H1 (cell line): ENCODE data around the gene TAF3. TPM values are rescaled to one million over a fixed set of nuclear protein-coding genes. Genes with fewer than 3 reads are reported as not detected.

Source experiments
- CTCF ChIA-PET: fragments of 300-600 bp; sonication (Branson Sonifier 250); formaldehyde crosslinking; loops from one replicate; lab custom pipeline; 2021; ENCODE audit not compliant: partially characterized antibody; lab: Charles Lee
- POLR2A ChIA-PET: fragments of 300-600 bp; sonication (Branson Sonifier 250); formaldehyde crosslinking; loops from one replicate; lab custom pipeline; 2021; ENCODE audit warnings: inconsistent platforms; ENCODE audit not compliant: partially characterized antibody; lab: Charles Lee
- DNase-seq, 2 experiments: peaks; one replicate each; pipeline versions ENCODE4 v3.0.0 to v3.0.0-alpha.2; 2010 to 2022; ENCODE audit warnings: low spot score in 2 of 2, low read depth in 1 of 2, mixed read lengths in 1 of 2
- FAIRE-seq: peaks from 2 replicates; lab custom pipeline; 2011; peaks lifted over from hg19 to GRCh38; lab: Jason Lieb, UNC
- H2AFZ ChIP-seq: 2 replicates; pipeline ENCODE4 v1.8.1; 2012; ENCODE audit warnings: low read length, inconsistent platforms
- H2AK5ac ChIP-seq: 2 replicates; pipeline ENCODE4 v1.6.1; 2013; ENCODE audit warnings: low read depth, low read length
- H2BK120ac ChIP-seq: replicated peaks from 2 replicates; pipeline ENCODE3; 2013; ENCODE audit warnings: low read depth, low read length, inconsistent platforms
- H2BK12ac ChIP-seq: 2 replicates; pipeline ENCODE4 v1.6.1; 2013; ENCODE audit warnings: low read depth, low read length
- H2BK15ac ChIP-seq: 2 replicates; pipeline ENCODE4 v1.6.1; 2013; ENCODE audit warnings: low read length
- H2BK20ac ChIP-seq: 2 replicates; pipeline ENCODE4 v1.6.1; 2013; ENCODE audit warnings: low read length
- H2BK5ac ChIP-seq: 2 replicates; pipeline ENCODE4 v1.6.1; 2013; ENCODE audit warnings: low read depth, low read length
- H3K14ac ChIP-seq: 2 replicates; pipeline ENCODE4 v1.6.1; 2013; ENCODE audit warnings: inconsistent platforms; ENCODE audit not compliant: insufficient read length
- H3K18ac ChIP-seq: 2 replicates; pipeline ENCODE4 v1.6.1; 2013; ENCODE audit warnings: low read length; ENCODE audit errors: extremely low read depth
- H3K23ac ChIP-seq: 2 replicates; pipeline ENCODE4 v1.6.1; 2013; ENCODE audit warnings: inconsistent platforms; ENCODE audit not compliant: insufficient read length
- H3K23me2 ChIP-seq: 2 replicates; pipeline ENCODE4 v1.6.1; 2013; ENCODE audit warnings: low read depth, low read length
- H3K27ac ChIP-seq: 2 replicates; pipeline ENCODE4 v1.6.1; 2011; ENCODE audit warnings: low read depth, low read length, inconsistent platforms
- H3K27me3 ChIP-seq, 4 experiments: replicated peaks in 1 of 4; 1 replicate in 1 of 4; 2 replicates in 3 of 4; pipeline versions ENCODE4 v1.6.1 to v1.8.1; 2011 to 2013; ENCODE audit warnings: low read length in 3 of 4, mild to moderate bottlenecking in 3 of 4, inconsistent platforms in 2 of 4, mixed read lengths in 2 of 4, moderate library complexity in 1 of 4; ENCODE audit not compliant: control insufficient read depth in 3 of 4, insufficient read depth in 3 of 4; ENCODE audit errors: extremely low read depth in 1 of 4
- H3K36me3 ChIP-seq, 4 experiments: 2 replicates each; pipeline versions ENCODE4 v1.6.1 to v1.8.1; 2011 to 2013; ENCODE audit warnings: mild to moderate bottlenecking in 4 of 4, low read length in 3 of 4, moderate library complexity in 2 of 4, control low read depth in 1 of 4, inconsistent platforms in 1 of 4; ENCODE audit not compliant: insufficient read depth in 4 of 4, control insufficient read depth in 2 of 4
- H3K4ac ChIP-seq: replicated peaks from 2 replicates; pipeline ENCODE3; 2013; ENCODE audit warnings: low read length, low read depth, mixed read lengths, inconsistent platforms; ENCODE audit not compliant: insufficient read length
- H3K4me1 ChIP-seq, 4 experiments: replicated peaks in 1 of 4; 1 replicate in 1 of 4; 2 replicates in 3 of 4; pipeline versions ENCODE4 v1.6.1 to v1.8.1; 2011 to 2013; ENCODE audit warnings: low read length in 3 of 4, inconsistent platforms in 2 of 4, mixed read lengths in 1 of 4; ENCODE audit not compliant: insufficient read depth in 4 of 4, control insufficient read depth in 3 of 4
- H3K4me2 ChIP-seq, 2 experiments: 2 replicates each; pipeline versions ENCODE4 v1.6.1 to v1.8.1; 2011 to 2013; ENCODE audit warnings: low read depth in 2 of 2, low read length in 2 of 2, control low read depth in 1 of 2, inconsistent platforms in 1 of 2, mild to moderate bottlenecking in 1 of 2; ENCODE audit not compliant: insufficient read depth in 1 of 2
- H3K4me3 ChIP-seq, 4 experiments: fragments of 200-600, 300-600 bp in 1 of 4; sonication (generic), shearing (Covaris generic), sonication (Bioruptor Twin) in 1 of 4; 2 replicates each; pipeline versions ENCODE4 v1.5.1 to v1.8.1; 2011 to 2016; ENCODE audit warnings: low read length in 4 of 4, low read depth in 3 of 4, control low read depth in 2 of 4, inconsistent platforms in 2 of 4, mild to moderate bottlenecking in 2 of 4, mixed read lengths in 1 of 4, moderate library complexity in 1 of 4; ENCODE audit not compliant: insufficient read depth in 2 of 4; ENCODE audit errors: extremely low read depth in 1 of 4
- H3K56ac ChIP-seq: replicated peaks from 2 replicates; pipeline ENCODE3; 2013; ENCODE audit warnings: low read depth, mild to moderate bottlenecking, mixed read lengths, low read length, inconsistent platforms; ENCODE audit not compliant: insufficient read length
- H3K79me1 ChIP-seq: 2 replicates; pipeline ENCODE4 v1.6.1; 2013; ENCODE audit warnings: low read depth, low read length, control low read depth
- H3K79me2 ChIP-seq, 2 experiments: 2 replicates each; pipeline versions ENCODE4 v1.6.1 to v1.8.1; 2012 to 2013; ENCODE audit warnings: low read length in 2 of 2, mild to moderate bottlenecking in 2 of 2, inconsistent platforms in 1 of 2; ENCODE audit not compliant: insufficient read depth in 2 of 2, control insufficient read depth in 1 of 2
- H3K9ac ChIP-seq, 4 experiments: replicated peaks in 1 of 4; 1 replicate in 1 of 4; 2 replicates in 3 of 4; pipeline versions ENCODE4 v1.6.1 to v1.8.1; 2011 to 2013; ENCODE audit warnings: low read depth in 3 of 4, low read length in 3 of 4, control low read depth in 2 of 4, mild to moderate bottlenecking in 2 of 4, moderate library complexity in 2 of 4, inconsistent platforms in 1 of 4; ENCODE audit errors: extremely low read depth in 1 of 4
- H3K9me3 ChIP-seq, 2 experiments: 2 replicates each; pipeline versions ENCODE4 v1.6.1 to v1.8.1; 2012 to 2013; ENCODE audit warnings: mild to moderate bottlenecking in 2 of 2, moderate library complexity in 2 of 2, control low read depth in 1 of 2, inconsistent platforms in 1 of 2, low read depth in 1 of 2, low read length in 1 of 2, mixed read lengths in 1 of 2; ENCODE audit not compliant: insufficient read depth in 2 of 2
- H4K20me1 ChIP-seq, 2 experiments: replicated peaks in 1 of 2; 2 replicates each; pipeline versions ENCODE3 to v1.8.1; 2011 to 2013; ENCODE audit warnings: inconsistent platforms in 2 of 2, low read length in 2 of 2, mild to moderate bottlenecking in 1 of 2; ENCODE audit not compliant: insufficient read depth in 2 of 2, control insufficient read depth in 1 of 2
- H4K5ac ChIP-seq: 2 replicates; pipeline ENCODE4 v1.6.1; 2013; ENCODE audit warnings: low read length, low read depth, mixed read lengths, inconsistent platforms; ENCODE audit not compliant: insufficient read length
- H4K8ac ChIP-seq: 2 replicates; pipeline ENCODE4 v1.8.0; 2013; ENCODE audit warnings: mild to moderate bottlenecking, moderate library complexity, low read length, inconsistent platforms; ENCODE audit not compliant: insufficient read depth; ENCODE audit errors: extremely low read depth
- H4K91ac ChIP-seq: replicated peaks from 2 replicates; pipeline ENCODE3; 2013; ENCODE audit warnings: low read length, mixed read lengths, inconsistent platforms; ENCODE audit not compliant: insufficient read length
- BRCA1 ChIP-seq: IDR thresholded peaks from 2 replicates; pipeline ENCODE4 v1.6.1; 2012; ENCODE audit warnings: low read depth, low read length, improper control_type of control experiment
- CHD2 ChIP-seq: IDR thresholded peaks from 2 replicates; pipeline ENCODE4 v1.6.1; 2012; ENCODE audit warnings: low read length, improper control_type of control experiment
- HDAC2 ChIP-seq, 2 experiments: fragments of 300-600 bp in 1 of 2; sonication (generic) in 1 of 2; IDR thresholded peaks; 2 replicates each; pipeline ENCODE4 v1.6.1; 2011 to 2012; ENCODE audit warnings: low read depth in 2 of 2, low read length in 2 of 2, mild to moderate bottlenecking in 2 of 2, moderate library complexity in 2 of 2, borderline replicate concordance in 1 of 2, inconsistent platforms in 1 of 2
- MAFK ChIP-seq: IDR thresholded peaks from 2 replicates; pipeline ENCODE4 v1.6.1; 2012; ENCODE audit warnings: low read depth, mild to moderate bottlenecking, improper control_type of control experiment, low read length
- NRF1 ChIP-seq: IDR thresholded peaks from 2 replicates; pipeline ENCODE4 v1.6.1; 2011; ENCODE audit warnings: mild to moderate bottlenecking, low read depth, low read length, improper control_type of control experiment
- PHF8 ChIP-seq: fragments of 200-600 bp; sonication (generic); conservative IDR thresholded peaks from 2 replicates; pipeline ENCODE4 v1.7.1; 2012; ENCODE audit warnings: low read depth, mild to moderate bottlenecking, inconsistent platforms, low read length, moderate library complexity
- POLR2A ChIP-seq, 2 experiments: IDR thresholded peaks; 1 replicate in 1 of 2; 2 replicates in 1 of 2; pipeline ENCODE4 v1.6.1; 2011; ENCODE audit warnings: low read depth in 2 of 2, low read length in 2 of 2, mild to moderate bottlenecking in 2 of 2; ENCODE audit errors: control extremely low read depth in 1 of 2
- TAF1 ChIP-seq: IDR thresholded peaks from 2 replicates; pipeline ENCODE4 v1.6.1; 2011; ENCODE audit warnings: mild to moderate bottlenecking, low read depth, low read length
- TAF7 ChIP-seq: optimal IDR thresholded peaks from 2 replicates; pipeline ENCODE3; 2011; ENCODE audit warnings: low read depth, mild to moderate bottlenecking, inconsistent platforms, low read length, moderate library complexity, borderline replicate concordance
- TBP ChIP-seq: IDR thresholded peaks from 2 replicates; pipeline ENCODE4 v1.6.1; 2011; ENCODE audit warnings: low read depth, low read length, improper control_type of control experiment
- WGBS, 2 experiments: shearing (Covaris generic) in 1 of 2; methylation state at CpG; one replicate each; pipeline versions ENCODE4 v1.1.6 to v1.1.7; 2013 to 2015; ENCODE audit warnings: low lambda C conversion rate in 2 of 2, mixed read lengths in 2 of 2, inconsistent platforms in 1 of 2, low coverage in 1 of 2, missing lambda C conversion rate in 1 of 2; ENCODE audit not compliant: insufficient replicate concordance in 2 of 2, insufficient coverage in 1 of 2, insufficient read length in 1 of 2; ENCODE audit errors: extremely low coverage in 1 of 2, missing lambda C conversion rate in 1 of 2; 5-methylcytosine and 5-hydroxymethylcytosine counted together
- polyA plus RNA-seq, 7 experiments: library from polyadenylated mRNA; depleted of rRNA in 3 of 7; stranded (reverse) in 5 of 7; unstranded in 2 of 7; fragments of >200 nt in 5 of 7; fragments of 200-250 nt in 2 of 7; gene quantifications; 1 replicate in 5 of 7; 2 replicates in 1 of 7; 4 replicates in 1 of 7; pipeline versions ENCODE4 v1.2.1 to v1.2.3, GENCODE V29; 2011 to 2013; ENCODE audit warnings: missing spikeins in 2 of 7, mixed read lengths in 2 of 7
- total RNA-seq: library from RNA; stranded (reverse); fragmentation: NEBNext Ultra II Directional; extraction: Animal tissue kit (Norgen Biotek cat#: 25700); gene quantifications from 2 replicates; pipeline ENCODE4 v1.2.1, GENCODE V29; 2021
- TF ChIP-seq, protein P1 (sequence below): IDR thresholded peaks from 2 replicates; pipeline ENCODE4 v1.6.1; 2011; ENCODE audit warnings: low read depth, mild to moderate bottlenecking, low read length; ENCODE audit not compliant: insufficient read depth

TAF3 gene
- total and polyA plus RNA-seq, 2 of the 8 experiments (the other 6 are each of a cell fraction or from before 2014, with no cell fraction given): 1.5 to 11.2 TPM

DNA sequence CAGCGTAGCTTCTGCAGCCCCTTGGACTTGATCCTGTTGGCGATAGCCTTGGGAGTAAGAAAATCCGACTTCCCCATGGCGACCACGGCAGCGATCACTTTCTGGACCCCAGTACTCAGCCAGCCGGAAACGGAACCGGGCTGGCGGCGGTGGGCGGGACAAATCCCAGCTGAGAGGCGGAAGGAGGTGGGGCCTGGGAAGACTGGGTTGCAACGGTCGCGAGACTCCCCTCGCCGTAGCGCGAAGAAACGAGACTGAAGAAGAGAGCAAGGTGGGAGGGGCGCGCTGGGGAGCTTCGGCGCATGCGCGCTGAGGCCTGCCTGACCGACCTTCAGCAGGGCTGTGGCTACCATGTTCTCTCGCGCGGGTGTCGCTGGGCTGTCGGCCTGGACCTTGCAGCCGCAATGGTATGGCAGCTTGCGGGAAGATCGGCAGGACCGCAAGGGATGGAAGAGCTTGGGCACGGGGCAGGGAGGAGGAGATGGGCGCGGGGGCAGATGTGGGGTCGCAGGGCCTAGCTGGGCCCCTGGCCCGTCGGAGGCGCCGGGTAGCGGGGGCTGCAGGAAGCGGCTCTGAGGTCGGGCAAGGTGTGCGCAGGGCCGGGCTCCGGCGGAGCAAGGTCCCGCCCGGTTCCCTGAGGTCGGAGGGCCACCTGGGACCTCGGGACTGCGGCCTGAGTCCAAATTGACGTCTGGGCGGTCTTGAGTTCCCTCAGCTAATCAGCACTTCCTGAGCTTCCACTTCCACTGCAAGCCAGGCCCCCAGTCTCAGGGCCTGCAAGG lies 30.3 kb upstream of the TAF3 start, which contains the start of the genes ATP5F1C and KIN:
Gene ATP5F1C, plus strand, starts transcription at position 321 of the 782 bp plus-strand sequence. Its CDS starts 31 bp downstream, at position 352.
Gene KIN, minus strand, starts transcription at position 137 of the 782 bp plus-strand sequence. Its CDS starts 60 bp downstream, at position 77.
- peak; percentile 24 for FAIRE-seq
- Histone ChIP-seq H2BK15ac (no peak within 1 kb of the TSS), H4K5ac (peak within 1 kb of the TSS; percentile 79), H3K4me2 (peak within 1 kb of the TSS; percentile 89 to 94), H3K23ac (no peak within 1 kb of the TSS), H3K4me3 (peak within 1 kb of the TSS; percentile 77 to 98 (median 92)), H3K4me1 (peaks cover 0 to 5% (median 1%) of the 10 kb centered on the region in 4 experiments; a peak in 4 of 7 replicates), H3K79me1 (peaks cover 2% of the 10 kb centered on the region; the same call in 1 of the 2 replicates), H2AFZ (peak within 1 kb of the TSS; percentile 96; the same call in 1 of the 2 replicates), H3K36me3 (peaks cover 0 to 16% (median 0%) of the 10 kb centered on the region in 4 experiments; a peak in 2 of 8 replicates), H3K18ac (peak within 1 kb of the TSS; percentile 96), H2BK12ac (no peak within 1 kb of the TSS), H2BK120ac (no peak within 1 kb of the TSS), H3K79me2 (peaks cover 24 to 96% of the 10 kb centered on the region in 2 experiments), H3K9me3 (no peaks in the 10 kb centered on the region), H3K9ac (peak within 1 kb of the TSS; percentile 88 to 92 (median 90)), H3K27ac (peak within 1 kb of the TSS; percentile 66), H3K56ac (peak within 1 kb of the TSS; percentile 55), H3K4ac (no peak within 1 kb of the TSS), H2BK20ac (no peak within 1 kb of the TSS), H4K20me1 (peaks cover 7 to 8% of the 10 kb centered on the region in 2 experiments), H3K23me2 (0 out of 2 replicates have a peak, but pooled peaks cover 9% of the 10 kb centered on the region), H3K27me3 (no peaks in the 10 kb centered on the region), H4K8ac (peak within 1 kb of the TSS; percentile 93), H3K14ac (no peak within 1 kb of the TSS), H2AK5ac (no peak within 1 kb of the TSS), H2BK5ac (peak within 1 kb of the TSS; percentile 87), H4K91ac (no peak within 1 kb of the TSS)
- CTCF ChIA-PET: interaction anchor here (0.7 to 1.3 kb wide), 5 partner anchors 9 to 1350 kb away, joined by 3 to 4 read pairs (median 4); no protein-coding TSS in a partner anchor
- POLR2A ChIA-PET: interaction anchor here (0.6 to 3.2 kb wide), 10 partner anchors 8 to 258 kb away, joined by 3 to 28 read pairs (median 4); partner anchors contain the start of gene TAF3
- 2% methylated on average over 45 of the region's 59 CpGs; no CpG with 5 or more reads in 1 of the 2 experiments for whole genome bisulfite sequencing, 2 experiments
- peak; percentile 93 to 98 for DNase-seq
- TF ChIP-seq TAF7 (peak; percentile 6), PHF8 (peak; percentile 83), TBP (peak; percentile 64; the same call in 1 of the 2 replicates), HDAC2 (IDR thresholded peaks at IDR 0.05; ENCODE audit: borderline replicate concordance in 1 of 2, low read depth in 2 of 2, low read length in 2 of 2) (no peak), MAFK (no peak), POLR2A (IDR thresholded peaks at IDR 0.05; ENCODE audit: control extremely low read depth in 1 of 2, low read depth in 2 of 2, low read length in 2 of 2) (peak in 1 of 2 experiments; percentile 81; a peak in 2 of 3 replicates), TAF1 (peak; percentile 84), NRF1 (peak; percentile 54), BRCA1 (peak; percentile 95), CHD2 (peak; percentile 99)
- TF ChIP-seq, protein P1, sequence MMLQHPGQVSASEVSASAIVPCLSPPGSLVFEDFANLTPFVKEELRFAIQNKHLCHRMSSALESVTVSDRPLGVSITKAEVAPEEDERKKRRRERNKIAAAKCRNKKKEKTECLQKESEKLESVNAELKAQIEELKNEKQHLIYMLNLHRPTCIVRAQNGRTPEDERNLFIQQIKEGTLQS: no peak
